ENCODE measurements around the gene PRRC2B.
"Not testable (repeated sequence)": the region's sequence is repeated elsewhere in the genome, so short reads cannot be mapped to it uniquely, and the experiment has no call there.

The PRRC2B gene

DNA sequence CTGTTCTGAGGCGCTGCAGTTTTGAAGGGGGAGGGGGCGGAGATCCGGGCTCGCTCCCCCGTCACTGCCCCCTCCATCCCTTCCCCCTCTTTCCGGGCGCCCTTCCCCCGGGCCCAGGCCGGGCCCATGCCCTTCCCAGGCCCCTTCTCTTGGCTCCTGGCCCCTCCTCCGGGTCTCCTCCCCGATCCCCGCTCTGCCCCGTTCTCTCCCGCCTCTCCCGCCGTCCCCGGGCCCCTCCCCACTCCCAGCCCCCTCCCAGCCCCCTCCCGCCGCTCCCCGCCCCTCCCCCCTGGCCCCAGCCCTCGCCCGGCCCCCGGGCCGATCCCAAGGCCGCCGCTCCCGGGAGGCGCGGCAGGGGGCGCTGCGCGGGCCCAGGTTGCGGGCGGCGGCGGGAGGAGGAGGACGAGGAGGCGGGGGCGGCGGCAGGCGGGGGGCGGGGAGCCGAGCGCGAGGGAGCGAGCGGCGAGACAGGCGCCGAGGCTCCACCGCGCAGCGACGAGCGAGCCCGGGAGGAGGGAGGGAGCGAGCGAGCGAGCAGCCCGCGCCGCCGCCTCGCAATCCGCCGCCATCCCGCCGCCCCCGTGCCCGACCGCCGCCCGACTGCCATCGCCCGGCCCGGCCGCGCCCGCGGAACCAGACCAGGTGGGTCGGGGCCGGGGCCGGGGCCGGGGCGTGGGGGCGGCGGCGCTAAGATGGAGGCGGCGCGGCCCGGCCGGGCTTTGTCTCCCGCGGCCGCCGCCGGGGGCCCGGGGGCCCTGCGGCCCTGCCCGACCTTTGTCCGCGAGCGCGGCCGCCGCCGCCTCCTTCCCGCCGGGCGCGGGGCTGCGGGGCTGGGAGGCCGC, at the start of gene PRRC2B:
TSS of gene PRRC2B (plus strand) at position 465 of the 842 bp plus-strand sequence. CDS start 36,059 bp downstream, outside the sequence.
- Histone ChIP-seq H3K36me3 (ENCODE audit: control insufficient read depth, insufficient read depth, low read length) (no peaks in the 10 kb centered on the region), H3K4me3 (ENCODE audit: low read length) (peak within 1 kb of the TSS; percentile 6), H3K9ac (ENCODE audit: low read length) (peak within 1 kb of the TSS; percentile 89), H3K4me1 (ENCODE audit: control insufficient read depth, insufficient read depth, low read length) (peaks cover 28% of the 10 kb centered on the region), H3K27me3 (ENCODE audit: control insufficient read depth, insufficient read depth, low read length) (no peaks in the 10 kb centered on the region), H3K9me3 (ENCODE audit: control insufficient read depth, low read length) (no peaks in the 10 kb centered on the region)

DNA sequence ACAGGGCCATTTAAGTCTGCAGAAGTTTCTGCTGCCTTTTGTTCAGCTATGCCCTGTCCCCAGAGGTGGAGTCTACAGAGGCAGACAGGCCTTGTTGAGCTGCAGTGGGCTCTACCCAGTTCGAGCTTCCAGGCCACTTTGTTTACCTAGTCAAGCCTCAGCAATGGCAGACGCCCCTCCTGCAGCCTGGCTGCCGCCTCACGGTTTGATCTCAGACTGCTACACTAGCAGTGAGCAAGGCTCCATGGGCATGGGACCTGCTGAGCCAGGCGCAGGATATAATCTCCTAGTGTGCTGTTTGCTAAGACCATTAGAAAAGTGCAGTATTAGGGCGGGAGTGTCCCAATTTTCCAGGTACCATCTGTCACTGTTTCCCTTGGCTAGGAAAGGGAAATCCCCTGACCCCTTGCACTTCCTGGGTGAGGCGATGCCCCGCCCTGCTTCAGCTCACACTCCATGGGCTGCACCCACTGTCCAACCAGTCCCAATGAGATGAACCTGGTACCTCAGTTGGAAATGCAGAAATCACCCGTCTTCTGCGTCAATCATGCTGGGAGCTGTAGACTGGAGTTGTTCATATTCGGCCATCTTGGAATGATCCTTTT, 48.9 kb upstream of the PRRC2B start:
- H3K9ac ChIP-seq (ENCODE audit: low read length); H3K9me3 ChIP-seq (ENCODE audit: control insufficient read depth, low read length); H3K4me1 ChIP-seq (ENCODE audit: control insufficient read depth, insufficient read depth, low read length); H3K36me3 ChIP-seq (ENCODE audit: control insufficient read depth, insufficient read depth, low read length); H3K27me3 ChIP-seq (ENCODE audit: control insufficient read depth, insufficient read depth, low read length); H3K4me3 ChIP-seq (ENCODE audit: low read length): not testable (repeated sequence)

DNA sequence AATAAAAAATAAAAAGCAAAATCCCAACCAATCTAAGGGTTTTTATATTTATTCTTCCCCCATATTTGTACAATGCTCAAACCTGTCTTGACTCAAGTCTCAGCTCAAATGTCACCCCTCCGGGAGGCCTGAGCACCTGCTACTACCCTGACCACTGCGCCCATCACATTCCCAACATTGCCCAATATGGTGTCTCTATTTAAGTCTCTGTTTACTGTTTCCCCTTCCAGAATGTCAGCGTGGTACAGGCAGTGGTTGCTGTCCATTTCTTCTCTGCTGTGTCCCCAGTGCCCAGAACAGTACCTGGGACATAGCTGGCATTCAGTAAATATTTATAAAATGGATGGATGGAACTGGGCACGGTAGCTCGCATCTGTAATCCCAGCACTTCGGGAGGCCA, 47.3 kb upstream of the PRRC2B start:
- Histone ChIP-seq H3K27me3 (ENCODE audit: control insufficient read depth, insufficient read depth, low read length) (no peaks in the 10 kb centered on the region), H3K9ac (ENCODE audit: low read length) (no peak overlapping the region), H3K4me3 (ENCODE audit: low read length) (no peak overlapping the region), H3K9me3 (ENCODE audit: control insufficient read depth, low read length) (no peaks in the 10 kb centered on the region), H3K4me1 (ENCODE audit: control insufficient read depth, insufficient read depth, low read length) (peaks cover 19% of the 10 kb centered on the region), H3K36me3 (ENCODE audit: control insufficient read depth, insufficient read depth, low read length) (no peaks in the 10 kb centered on the region)

DNA sequence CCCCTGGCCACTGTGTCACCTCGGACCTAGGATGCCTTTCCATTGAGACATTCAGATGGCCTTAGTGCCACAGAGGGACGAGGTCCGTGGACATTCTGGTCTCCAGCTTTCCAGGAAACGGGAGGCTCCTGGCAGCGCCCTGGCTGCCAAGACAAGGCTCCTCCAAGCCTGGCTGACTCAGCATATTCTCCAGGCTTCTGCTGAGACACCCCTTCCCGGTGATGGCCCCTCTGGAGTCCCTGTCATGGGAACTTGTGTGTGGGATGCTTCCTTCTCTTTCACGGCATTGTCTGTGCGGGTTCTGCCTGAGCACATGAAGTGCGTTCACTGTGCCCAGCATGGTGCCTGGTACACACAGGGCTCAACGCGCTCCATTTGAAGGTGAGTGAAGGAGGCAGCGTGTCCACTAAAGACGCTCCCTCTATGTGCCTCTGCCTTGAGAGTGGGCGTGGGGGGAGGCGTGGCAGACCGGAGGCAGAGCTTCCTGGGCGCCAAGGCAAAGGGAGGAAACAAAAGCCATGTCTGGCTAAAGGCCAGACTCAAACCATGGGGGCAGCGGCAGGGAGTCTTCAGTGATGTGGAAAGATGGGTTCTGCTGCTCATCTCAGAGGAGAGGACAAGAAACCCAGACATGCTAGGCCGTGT, 46.4 kb upstream of the PRRC2B start:
- Histone ChIP-seq H3K36me3 (ENCODE audit: control insufficient read depth, insufficient read depth, low read length) (no peaks in the 10 kb centered on the region), H3K4me1 (ENCODE audit: control insufficient read depth, insufficient read depth, low read length) (peaks cover 19% of the 10 kb centered on the region), H3K27me3 (ENCODE audit: control insufficient read depth, insufficient read depth, low read length) (no peaks in the 10 kb centered on the region), H3K9ac (ENCODE audit: low read length) (no peak overlapping the region), H3K4me3 (ENCODE audit: low read length) (no peak overlapping the region), H3K9me3 (ENCODE audit: control insufficient read depth, low read length) (no peaks in the 10 kb centered on the region)

DNA sequence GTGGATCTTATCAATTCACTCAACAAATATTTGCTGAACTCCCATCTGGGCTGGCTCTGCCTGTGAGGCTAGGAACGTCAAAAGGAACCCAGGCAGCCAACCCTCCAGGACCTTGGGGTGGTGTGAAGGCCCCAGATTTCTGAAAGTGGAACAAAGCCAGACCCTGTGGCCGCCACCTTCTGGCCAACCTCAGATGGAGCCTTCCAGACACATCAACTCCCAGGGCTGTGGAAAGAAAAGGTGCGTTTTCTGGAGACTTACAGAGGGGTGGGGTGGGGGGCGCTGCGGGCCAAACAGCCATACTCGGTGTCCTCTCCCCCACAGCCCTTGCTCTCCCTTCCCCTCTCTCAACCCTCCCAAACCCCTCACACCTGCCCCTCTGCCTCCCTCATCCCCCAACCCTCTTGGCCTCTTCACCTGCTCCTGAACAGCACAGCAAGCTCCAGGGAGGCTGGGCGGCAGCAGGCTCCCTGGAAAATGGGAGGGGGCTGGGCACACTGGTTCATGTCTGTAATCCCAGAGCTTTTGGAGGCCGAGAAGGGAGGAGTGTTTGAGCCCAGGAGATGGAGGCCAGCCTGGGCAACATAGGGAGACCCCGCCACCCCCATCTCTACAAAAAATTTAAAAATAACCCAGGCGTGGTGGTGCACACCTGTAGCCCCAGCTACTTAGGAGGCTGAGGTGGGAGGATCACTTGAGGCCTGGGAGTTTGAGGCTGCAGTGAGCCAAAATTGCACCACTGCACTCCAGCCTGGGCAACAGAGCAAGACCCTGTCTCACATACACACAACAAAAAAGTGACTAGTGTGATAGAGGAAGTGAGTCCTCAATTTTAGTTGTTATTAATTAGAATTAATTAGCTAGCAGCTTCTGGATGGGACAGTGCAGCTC, 45.0 kb upstream of the PRRC2B start:
- H3K36me3 ChIP-seq (ENCODE audit: control insufficient read depth, insufficient read depth, low read length) = no peaks in the 10 kb centered on the region
- no peaks in the 10 kb centered on the region for H3K27me3 ChIP-seq (ENCODE audit: control insufficient read depth, insufficient read depth, low read length)
- H3K4me3 ChIP-seq (ENCODE audit: low read length) = no peak overlapping the region
- H3K4me1 ChIP-seq (ENCODE audit: control insufficient read depth, insufficient read depth, low read length) = peaks cover 19% of the 10 kb centered on the region
- no peaks in the 10 kb centered on the region for H3K9me3 ChIP-seq (ENCODE audit: control insufficient read depth, low read length)
- H3K9ac ChIP-seq (ENCODE audit: low read length) = no peak overlapping the region

DNA sequence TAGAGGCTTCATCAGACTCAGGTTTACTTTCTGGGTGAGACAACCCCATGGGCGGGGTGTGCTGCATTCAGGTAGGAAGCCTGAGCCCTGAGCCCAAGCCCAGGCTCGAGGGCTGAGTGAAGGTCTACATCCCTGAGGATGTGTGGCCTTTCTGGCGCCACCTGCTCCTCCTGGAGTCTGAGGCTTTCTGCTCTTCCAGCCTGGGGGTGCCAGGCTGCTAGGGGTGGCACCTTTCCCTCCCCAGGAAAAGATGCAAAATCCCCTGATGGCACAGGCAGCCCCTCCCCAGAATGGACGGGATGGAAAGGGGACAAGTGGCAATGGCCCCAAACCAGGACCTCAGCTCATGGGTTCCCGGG, 44.4 kb upstream of the PRRC2B start:
- H3K27me3 ChIP-seq (ENCODE audit: control insufficient read depth, insufficient read depth, low read length) = no peaks in the 10 kb centered on the region
- H3K4me1 ChIP-seq (ENCODE audit: control insufficient read depth, insufficient read depth, low read length) = peaks cover 19% of the 10 kb centered on the region
- H3K9me3 ChIP-seq (ENCODE audit: control insufficient read depth, low read length) = no peaks in the 10 kb centered on the region
- no peaks in the 10 kb centered on the region for H3K36me3 ChIP-seq (ENCODE audit: control insufficient read depth, insufficient read depth, low read length)
- H3K9ac ChIP-seq (ENCODE audit: low read length) = peak overlapping the region; percentile 5
- no peak overlapping the region for H3K4me3 ChIP-seq (ENCODE audit: low read length)

DNA sequence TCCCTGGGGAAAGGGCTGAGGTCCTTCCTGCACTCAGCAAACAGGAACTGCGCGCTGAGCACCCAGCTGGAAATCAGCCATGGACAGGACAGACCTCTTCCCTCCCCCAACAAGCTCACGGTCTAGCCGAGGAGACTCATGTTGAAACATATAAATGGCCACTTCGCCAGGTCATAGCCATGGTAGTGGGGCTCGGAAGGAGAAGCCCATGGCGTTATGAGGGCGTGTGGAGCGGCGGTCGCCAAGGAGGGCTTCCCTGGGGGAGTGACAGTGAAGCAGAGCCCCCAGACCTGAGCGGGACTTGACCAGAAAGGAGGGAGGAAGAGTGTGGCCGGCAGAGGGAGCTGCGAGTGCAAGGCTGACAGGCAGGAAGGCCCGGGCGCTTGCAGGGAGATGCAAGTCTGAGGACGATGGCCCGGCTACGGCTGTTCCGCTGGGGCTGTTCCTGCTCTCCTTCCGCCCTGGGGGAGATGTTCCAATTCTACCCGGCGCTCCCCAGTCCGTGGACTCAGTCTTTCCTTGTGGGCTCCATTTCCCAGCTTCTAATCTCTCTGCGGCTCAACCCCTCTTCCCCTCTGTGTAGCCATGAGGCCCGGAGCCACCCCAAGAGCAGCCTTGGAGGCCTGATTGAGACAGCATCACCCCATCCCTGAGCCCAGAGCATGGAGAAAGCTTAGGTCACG, 43.9 kb upstream of the PRRC2B start:
- no peak overlapping the region for H3K4me3 ChIP-seq (ENCODE audit: low read length)
- peaks cover 19% of the 10 kb centered on the region for H3K4me1 ChIP-seq (ENCODE audit: control insufficient read depth, insufficient read depth, low read length)
- no peaks in the 10 kb centered on the region for H3K9me3 ChIP-seq (ENCODE audit: control insufficient read depth, low read length)
- H3K36me3 ChIP-seq (ENCODE audit: control insufficient read depth, insufficient read depth, low read length) = no peaks in the 10 kb centered on the region
- H3K27me3 ChIP-seq (ENCODE audit: control insufficient read depth, insufficient read depth, low read length) = no peaks in the 10 kb centered on the region
- H3K9ac ChIP-seq (ENCODE audit: low read length) = peak overlapping the region; percentile 5

DNA sequence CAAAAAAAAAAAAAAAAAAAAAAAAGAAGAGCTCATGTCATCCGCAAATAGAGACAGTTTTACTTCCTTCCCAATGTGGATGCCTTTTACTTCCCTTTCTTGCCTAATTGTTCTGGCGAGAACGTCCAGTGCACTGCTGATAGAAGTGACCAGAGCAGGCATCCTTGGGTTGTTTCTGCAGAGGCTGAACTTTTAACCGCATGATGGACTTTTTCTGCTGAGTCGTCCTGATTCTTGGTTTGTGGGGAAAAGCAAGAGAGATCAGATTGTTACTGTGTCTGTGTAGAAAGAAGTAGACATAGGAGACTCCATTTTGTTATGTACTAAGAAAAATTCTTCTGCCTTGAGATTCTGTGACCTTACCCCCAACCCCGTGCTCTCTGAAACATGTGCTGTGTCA, 37.4 kb upstream of the PRRC2B start:
- H3K36me3 ChIP-seq (ENCODE audit: control insufficient read depth, insufficient read depth, low read length); H3K4me1 ChIP-seq (ENCODE audit: control insufficient read depth, insufficient read depth, low read length); H3K4me3 ChIP-seq (ENCODE audit: low read length); H3K27me3 ChIP-seq (ENCODE audit: control insufficient read depth, insufficient read depth, low read length); H3K9ac ChIP-seq (ENCODE audit: low read length); H3K9me3 ChIP-seq (ENCODE audit: control insufficient read depth, low read length): not testable (repeated sequence)

DNA sequence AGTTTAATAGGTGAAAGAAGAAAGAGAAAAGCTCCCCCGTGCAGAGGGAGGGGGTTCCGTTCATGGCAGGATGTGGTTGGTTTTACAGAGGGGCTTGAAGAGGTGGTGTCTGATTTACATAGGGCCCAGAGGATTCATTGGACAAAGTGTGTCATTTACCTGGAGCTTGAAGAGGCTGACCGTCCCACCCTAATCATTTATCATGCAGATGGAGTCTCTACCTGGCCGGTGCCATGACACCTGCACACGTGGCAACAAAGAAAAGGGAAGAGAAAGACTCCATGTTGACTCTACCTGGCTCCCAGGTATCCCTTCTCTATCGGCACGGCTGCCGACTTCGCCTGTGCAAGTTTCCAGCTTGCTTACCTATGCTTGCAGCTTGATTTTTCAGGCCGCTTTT, 35.3 kb upstream of the PRRC2B start:
- Histone ChIP-seq H3K4me1 (ENCODE audit: control insufficient read depth, insufficient read depth, low read length) (peaks cover 9% of the 10 kb centered on the region), H3K4me3 (ENCODE audit: low read length) (no peak overlapping the region), H3K27me3 (ENCODE audit: control insufficient read depth, insufficient read depth, low read length) (no peaks in the 10 kb centered on the region), H3K36me3 (ENCODE audit: control insufficient read depth, insufficient read depth, low read length) (no peaks in the 10 kb centered on the region), H3K9me3 (ENCODE audit: control insufficient read depth, low read length) (no peaks in the 10 kb centered on the region), H3K9ac (ENCODE audit: low read length) (no peak overlapping the region)

DNA sequence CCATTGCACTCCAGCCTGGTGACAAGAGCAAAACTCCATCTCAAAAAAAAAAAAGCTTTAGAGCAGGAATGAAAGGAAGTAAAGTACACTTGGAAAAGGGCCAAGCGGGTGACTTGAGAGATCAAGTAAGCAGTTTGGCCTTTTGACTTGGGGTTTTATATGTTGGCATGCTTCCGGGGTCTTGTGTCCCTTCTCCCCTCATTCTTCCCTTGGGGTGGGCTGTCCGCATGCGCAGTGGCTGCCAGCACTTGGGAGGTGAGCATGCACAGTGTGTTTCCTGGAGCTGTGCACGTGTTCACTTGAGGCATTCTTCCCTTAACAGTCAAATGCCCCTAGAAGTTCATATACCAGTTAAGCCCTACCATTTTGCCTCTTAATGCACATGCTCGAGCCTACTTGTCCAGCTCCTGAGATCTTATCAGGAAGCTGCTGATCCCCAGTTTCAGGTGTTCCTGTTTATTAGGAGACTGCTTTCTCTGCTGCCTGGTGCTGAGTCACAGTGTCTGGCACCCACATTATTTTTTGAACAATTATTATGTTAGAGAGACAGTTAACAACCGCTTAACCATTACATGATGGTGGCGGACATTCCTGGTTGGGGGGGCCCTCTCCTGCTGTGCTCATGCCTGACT, 32.6 kb upstream of the PRRC2B start:
- Histone ChIP-seq H3K9me3 (ENCODE audit: control insufficient read depth, low read length) (no peaks in the 10 kb centered on the region), H3K4me3 (ENCODE audit: low read length) (no peak overlapping the region), H3K36me3 (ENCODE audit: control insufficient read depth, insufficient read depth, low read length) (no peaks in the 10 kb centered on the region), H3K9ac (ENCODE audit: low read length) (no peak overlapping the region), H3K4me1 (ENCODE audit: control insufficient read depth, insufficient read depth, low read length) (peaks cover 9% of the 10 kb centered on the region), H3K27me3 (ENCODE audit: control insufficient read depth, insufficient read depth, low read length) (no peaks in the 10 kb centered on the region)

DNA sequence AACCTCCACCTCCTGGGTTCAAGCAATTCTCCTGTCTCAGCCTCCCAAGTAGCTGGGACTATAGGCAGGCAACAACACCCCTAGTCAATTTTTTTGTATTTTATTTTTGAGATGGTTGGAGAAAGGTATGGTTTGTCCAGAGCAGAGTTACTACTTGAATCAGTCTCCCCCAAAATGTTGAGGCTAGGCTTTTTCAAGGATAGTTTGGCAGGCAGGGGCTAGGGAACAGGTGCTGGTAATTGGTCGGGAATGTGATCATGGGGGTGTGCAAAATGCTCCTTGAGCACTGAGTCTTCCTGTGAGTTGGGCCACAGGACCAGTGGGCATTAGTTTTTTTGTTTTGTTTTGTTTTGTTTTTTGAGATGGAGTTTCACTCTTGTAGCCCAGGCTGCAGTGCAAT, 28.3 kb upstream of the PRRC2B start:
- Histone ChIP-seq H3K27me3 (ENCODE audit: control insufficient read depth, insufficient read depth, low read length) (no peaks in the 10 kb centered on the region), H3K4me1 (ENCODE audit: control insufficient read depth, insufficient read depth, low read length) (peaks cover 15% of the 10 kb centered on the region), H3K36me3 (ENCODE audit: control insufficient read depth, insufficient read depth, low read length) (no peaks in the 10 kb centered on the region), H3K4me3 (ENCODE audit: low read length) (no peak overlapping the region), H3K9ac (ENCODE audit: low read length) (no peak overlapping the region), H3K9me3 (ENCODE audit: control insufficient read depth, low read length) (no peaks in the 10 kb centered on the region)

Measured in mucosa of stomach (tissue), 1 donor.